GM12878 (cell line): ENCODE measurements around the gene AK5. TPM values are rescaled to one million over a fixed set of nuclear protein-coding genes. Genes with fewer than 3 reads are reported as not detected.

Experiments used
- ATAC-seq: fragments of 200-7000 bp; cut with Tn5 transposase; 3 replicates; pipeline ENCODE4 v1.9.1; 2020; ENCODE audit warnings: mild to moderate bottlenecking, moderate library complexity
- BruUV-seq: library from RNA; stranded (reverse); fragments of 400-500 nt; replicated peaks from 2 replicates; lab custom pipeline; 2021; lab: Mats Ljungman, UMichigan
- CTCF ChIA-PET: fragments of 300-600 bp; sonication (Branson Sonifier 250); formaldehyde crosslinking; extraction: SDS; loops from one replicate; lab custom pipeline; 2021; ENCODE audit warnings: inconsistent platforms; lab: Yijun Ruan, JAX
- POLR2A ChIA-PET: fragments of 350-600 bp; formaldehyde crosslinking; extraction: SDS; loops from one replicate; lab custom pipeline; 2021; ENCODE audit warnings: inconsistent platforms; lab: Charles Lee
- RAD21 ChIA-PET: fragments of 300-600 bp; sonication (Branson Sonifier 250); formaldehyde crosslinking; loops from one replicate; lab custom pipeline; 2023; ENCODE audit warnings: antibody characterized with exemption; ENCODE audit not compliant: unreplicated experiment; lab: Charles Lee
- SMC1A ChIA-PET: fragments of 300-600 bp; sonication (Branson Sonifier 250); formaldehyde crosslinking; loops from one replicate; lab custom pipeline; 2023; ENCODE audit not compliant: unreplicated experiment, uncharacterized antibody; lab: Charles Lee
- DNase-seq: peaks from one replicate; pipeline ENCODE4 v3.0.0-alpha.2; 2011; ENCODE audit warnings: low read depth, low spot score
- FAIRE-seq: peaks from 3 replicates; lab custom pipeline; 2011; peaks lifted over from hg19 to GRCh38; lab: Jason Lieb, UNC
- H2AFZ ChIP-seq: 2 replicates; pipeline ENCODE4 v1.6.0; 2011; ENCODE audit warnings: low read depth, low read length, control low read depth; ENCODE audit not compliant: control insufficient read depth
- H3K27ac ChIP-seq: 2 replicates; pipeline ENCODE4 v1.5.1; 2011; ENCODE audit warnings: control low read depth; ENCODE audit not compliant: control insufficient read depth, insufficient read depth
- H3K27me3 ChIP-seq, 2 experiments: replicated peaks in 1 of 2; 2 replicates each; pipeline versions ENCODE4 v1.6.0 to v1.6.1; 2011; ENCODE audit warnings: low read length in 1 of 2; ENCODE audit not compliant: control insufficient read depth in 2 of 2, insufficient read depth in 2 of 2
- H3K36me3 ChIP-seq, 2 experiments: 2 replicates each; pipeline ENCODE4 v1.5.1; 2011; ENCODE audit warnings: low read length in 1 of 2; ENCODE audit not compliant: control insufficient read depth in 2 of 2, insufficient read depth in 2 of 2
- H3K4me1 ChIP-seq: 2 replicates; pipeline ENCODE4 v1.6.1; 2011; ENCODE audit warnings: mild to moderate bottlenecking, low read length, moderate library complexity, mixed read lengths; ENCODE audit not compliant: control insufficient read depth, insufficient read depth
- H3K4me2 ChIP-seq: 2 replicates; pipeline ENCODE4 v1.6.0; 2011; ENCODE audit warnings: control low read depth; ENCODE audit not compliant: control insufficient read depth, insufficient read depth
- H3K4me3 ChIP-seq: fragments of 200-600 bp; sonication (generic); 2 replicates; pipeline ENCODE4 v1.5.1; 2016
- H3K79me2 ChIP-seq: 2 replicates; pipeline ENCODE4 v1.6.0; 2011; ENCODE audit warnings: low read length; ENCODE audit not compliant: control insufficient read depth, insufficient read depth
- H3K9ac ChIP-seq: 2 replicates; pipeline ENCODE4 v1.8.0; 2011; ENCODE audit warnings: low read length, control low read depth, mixed read lengths; ENCODE audit not compliant: control insufficient read depth, insufficient read depth
- H3K9me3 ChIP-seq: replicated peaks from 3 replicates; pipeline ENCODE4 v1.5.1; 2011; ENCODE audit warnings: mild to moderate bottlenecking, low read length; ENCODE audit not compliant: control insufficient read depth, insufficient read depth
- H4K20me1 ChIP-seq: 2 replicates; pipeline ENCODE4 v1.6.0; 2011; ENCODE audit not compliant: control insufficient read depth, insufficient read depth
- ASH2L ChIP-seq: fragments of 300-600, 200-600 bp; sonication (generic); IDR thresholded peaks from 2 replicates; pipeline ENCODE4 v1.6.1; 2017; ENCODE audit warnings: low read depth, mild to moderate bottlenecking, borderline replicate concordance
- BCL11A ChIP-seq: IDR thresholded peaks from 2 replicates; pipeline ENCODE4 v1.6.1; 2011; ENCODE audit warnings: low read depth, low read length
- CBX5 ChIP-seq: sonication (generic); IDR thresholded peaks from 2 replicates; pipeline ENCODE4 v1.6.1; 2016; ENCODE audit warnings: low read depth, moderate library complexity, mild to moderate bottlenecking, inconsistent platforms
- E2F8 ChIP-seq: fragments of 450-650 bp; IDR thresholded peaks from 2 replicates; pipeline ENCODE4 v1.6.1; 2018; ENCODE audit warnings: mild to moderate bottlenecking, low read depth, moderate library complexity; ENCODE audit not compliant: partially characterized antibody
- HDGF ChIP-seq: fragments of 450-650 bp; IDR thresholded peaks from 2 replicates; pipeline ENCODE4 v1.6.1; 2016; ENCODE audit warnings: antibody characterized with exemption
- MEF2B ChIP-seq: fragments of 450-650 bp; IDR thresholded peaks from 2 replicates; pipeline ENCODE4 v1.6.1; 2018; ENCODE audit warnings: mild to moderate bottlenecking, moderate library complexity; ENCODE audit not compliant: partially characterized antibody, poor library complexity, severe bottlenecking
- MYB ChIP-seq: fragments of 150-350 bp; IDR thresholded peaks from 2 replicates; pipeline ENCODE4 v1.6.1; 2014; ENCODE audit warnings: mild to moderate bottlenecking, low read depth, low read length, borderline replicate concordance
- POLR2AphosphoS2 ChIP-seq: IDR thresholded peaks from 2 replicates; pipeline ENCODE4 v1.6.1; 2011; ENCODE audit warnings: low read depth, mild to moderate bottlenecking, low read length, improper control_type of control experiment, moderate library complexity
- RELA ChIP-seq: fragments of 450-650 bp; IDR thresholded peaks from 2 replicates; pipeline ENCODE4 v1.8.0; 2014; ENCODE audit warnings: borderline replicate concordance; ENCODE audit not compliant: partially characterized antibody
- SPI1 ChIP-seq: IDR thresholded peaks from 2 replicates; pipeline ENCODE4 v1.6.1; 2011; ENCODE audit warnings: low read depth, mild to moderate bottlenecking, low read length, moderate library complexity, borderline replicate concordance; ENCODE audit not compliant: insufficient read depth
- SUPT20H ChIP-seq: IDR thresholded peaks from 2 replicates; pipeline ENCODE4 v1.6.1; 2011; ENCODE audit warnings: low read depth, mild to moderate bottlenecking, low read length, moderate library complexity, borderline replicate concordance; ENCODE audit not compliant: control insufficient read depth
- ZSCAN29 ChIP-seq: fragments of 450-650 bp; IDR thresholded peaks from 2 replicates; pipeline ENCODE4 v1.6.1; 2017; ENCODE audit warnings: mild to moderate bottlenecking, moderate library complexity
- in situ Hi-C: fragments of 300-500 bp; cut with MboI; formaldehyde crosslinking; loops from 9 replicates; pipeline ENCODE4 v1.14.3; 2018; ENCODE audit warnings: mixed read lengths
- intact Hi-C: fragments of 100-400 bp; cut with micrococcal nuclease; formaldehyde crosslinking; loops from one replicate; pipeline ENCODE4 v1.14.2; 2022; ENCODE audit not compliant: unreplicated experiment
- polyA plus RNA-seq, 11 experiments: library from polyadenylated mRNA; depleted of rRNA in 4 of 11; unstranded in 6 of 11; stranded (reverse) in 5 of 11; fragments of >200 nt; fragmentation: Nextera tagmentation in 4 of 11; fragmentation: Illumina TruSeq in 1 of 11; extraction: Ambion mirVana in 4 of 11; extraction: Trizol in 1 of 11; gene quantifications; 1 replicate in 1 of 11; 2 replicates in 10 of 11; pipeline versions ENCODE4 v1.2.1 to v1.2.3, GENCODE V29; 2011 to 2016; ENCODE audit warnings: inconsistent platforms in 2 of 11, missing spikeins in 2 of 11, low read depth in 1 of 11
- total RNA-seq, 4 experiments: library from RNA; depleted of rRNA in 3 of 4; stranded (reverse); fragments of >200 nt in 3 of 4; fragmentation: Illumina TruSeq in 1 of 4; extraction: Trizol in 1 of 4; gene quantifications; 2 replicates each; pipeline versions ENCODE4 v1.2.1 to v1.2.3, GENCODE V29; 2013 to 2021
- TF ChIP-seq, protein P1 (sequence below): fragments of 450-650 bp; conservative IDR thresholded peaks from 2 replicates; pipeline ENCODE4 v1.6.1; 2017; ENCODE audit warnings: mild to moderate bottlenecking, moderate library complexity

The AK5 gene
- total and polyA plus RNA-seq, 10 of the 15 experiments (the other 5 are each of a cell fraction or from before 2014, with no cell fraction given) = 0.08 to 0.33 TPM; not detected in 8

GRCh38 chr1:77498918-77499317 is 217.1 kb downstream of the AK5 start:
- ChIA-PET RAD21 (no interaction called here), SMC1A (no interaction called here), POLR2A (no interaction called here), CTCF (no interaction called here)
- Histone ChIP-seq H3K79me2 (no peaks in the 10 kb centered on the region), H2AFZ (no peak overlapping the region), H4K20me1 (no peaks in the 10 kb centered on the region), H3K27me3 (no peaks in the 10 kb centered on the region), H3K9me3 (no peaks in the 10 kb centered on the region; the same call in 2 of the 3 replicates), H3K9ac (no peak overlapping the region), H3K4me1 (no peaks in the 10 kb centered on the region), H3K27ac (no peak overlapping the region), H3K4me2 (no peak overlapping the region), H3K36me3 (no peaks in the 10 kb centered on the region), H3K4me3 (no peak overlapping the region)
- in situ Hi-C loops = no loop called here
- TF ChIP-seq BCL11A (no peak), ZSCAN29 (no peak), CBX5 (no peak), SUPT20H (no peak), ASH2L (no peak), POLR2AphosphoS2 (no peak), HDGF (no peak), MYB (no peak), MEF2B (no peak), SPI1 (no peak), E2F8 (no peak), RELA (no peak)
- TF ChIP-seq, protein P1, sequence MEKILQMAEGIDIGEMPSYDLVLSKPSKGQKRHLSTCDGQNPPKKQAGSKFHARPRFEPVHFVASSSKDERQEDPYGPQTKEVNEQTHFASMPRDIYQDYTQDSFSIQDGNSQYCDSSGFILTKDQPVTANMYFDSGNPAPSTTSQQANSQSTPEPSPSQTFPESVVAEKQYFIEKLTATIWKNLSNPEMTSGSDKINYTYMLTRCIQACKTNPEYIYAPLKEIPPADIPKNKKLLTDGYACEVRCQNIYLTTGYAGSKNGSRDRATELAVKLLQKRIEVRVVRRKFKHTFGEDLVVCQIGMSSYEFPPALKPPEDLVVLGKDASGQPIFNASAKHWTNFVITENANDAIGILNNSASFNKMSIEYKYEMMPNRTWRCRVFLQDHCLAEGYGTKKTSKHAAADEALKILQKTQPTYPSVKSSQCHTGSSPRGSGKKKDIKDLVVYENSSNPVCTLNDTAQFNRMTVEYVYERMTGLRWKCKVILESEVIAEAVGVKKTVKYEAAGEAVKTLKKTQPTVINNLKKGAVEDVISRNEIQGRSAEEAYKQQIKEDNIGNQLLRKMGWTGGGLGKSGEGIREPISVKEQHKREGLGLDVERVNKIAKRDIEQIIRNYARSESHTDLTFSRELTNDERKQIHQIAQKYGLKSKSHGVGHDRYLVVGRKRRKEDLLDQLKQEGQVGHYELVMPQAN = no peak
- intact Hi-C loops = no loop called here
- no peak for FAIRE-seq
- BruUV-seq = no TSS peak
- DNase-seq = no peak
- no peak for ATAC-seq
